Trophoblast cell (in vitro differentiated cells and primary cell): ENCODE measurements around the gene DLG2.

Experiments
- DNase-seq, 2 donors: peaks; one replicate each; pipeline ENCODE4 v3.0.0-alpha.2; 2016
- H2AFZ ChIP-seq: 2 replicates; pipeline ENCODE4 v1.6.1; 2013; ENCODE audit warnings: low read length, moderate library complexity, mild to moderate bottlenecking; ENCODE audit not compliant: insufficient read depth, poor library complexity
- H2AK5ac ChIP-seq: 2 replicates; pipeline ENCODE4 v1.6.1; 2013; ENCODE audit warnings: mild to moderate bottlenecking, low read length
- H2BK120ac ChIP-seq: 2 replicates; pipeline ENCODE4 v1.6.1; 2013; ENCODE audit warnings: low read length, mild to moderate bottlenecking, moderate library complexity; ENCODE audit not compliant: insufficient read depth, poor library complexity
- H2BK12ac ChIP-seq: 2 replicates; pipeline ENCODE4 v1.6.1; 2013; ENCODE audit warnings: mild to moderate bottlenecking, low read length, moderate library complexity
- H2BK5ac ChIP-seq: 2 replicates; pipeline ENCODE4 v1.6.1; 2013; ENCODE audit warnings: low read length, low read depth, moderate library complexity, mild to moderate bottlenecking; ENCODE audit not compliant: poor library complexity
- H3K14ac ChIP-seq: 2 replicates; pipeline ENCODE4 v1.6.1; 2013; ENCODE audit warnings: mild to moderate bottlenecking, low read length
- H3K18ac ChIP-seq: 2 replicates; pipeline ENCODE4 v1.6.1; 2013; ENCODE audit warnings: mild to moderate bottlenecking, low read length
- H3K23ac ChIP-seq: 2 replicates; pipeline ENCODE4 v1.6.1; 2013; ENCODE audit warnings: low read length
- H3K27ac ChIP-seq: 2 replicates; pipeline ENCODE4 v1.5.1; 2013; ENCODE audit warnings: low read depth, mild to moderate bottlenecking, inconsistent platforms, low read length, moderate library complexity
- H3K27me3 ChIP-seq: 2 replicates; pipeline ENCODE4 v1.6.1; 2013; ENCODE audit warnings: inconsistent platforms, mild to moderate bottlenecking, low read length, moderate library complexity; ENCODE audit not compliant: insufficient read depth
- H3K36me3 ChIP-seq, 2 experiments: 1 replicate in 1 of 2; 2 replicates in 1 of 2; pipeline ENCODE4 v1.6.1; 2013; ENCODE audit warnings: low read length in 2 of 2, mild to moderate bottlenecking in 2 of 2, moderate library complexity in 1 of 2; ENCODE audit not compliant: insufficient read depth in 2 of 2, control insufficient read depth in 1 of 2
- H3K4ac ChIP-seq: 2 replicates; pipeline ENCODE4 v1.6.1; 2013; ENCODE audit warnings: low read depth, mild to moderate bottlenecking, low read length, moderate library complexity
- H3K4me1 ChIP-seq, 2 experiments: 1 replicate in 1 of 2; 2 replicates in 1 of 2; pipeline ENCODE4 v1.6.1; 2013; ENCODE audit warnings: low read length in 2 of 2, mild to moderate bottlenecking in 2 of 2, moderate library complexity in 1 of 2; ENCODE audit not compliant: insufficient read depth in 2 of 2, control insufficient read depth in 1 of 2
- H3K4me2 ChIP-seq: 2 replicates; pipeline ENCODE4 v1.6.1; 2013; ENCODE audit warnings: inconsistent platforms, mild to moderate bottlenecking, low read length, moderate library complexity
- H3K4me3 ChIP-seq: 2 replicates; pipeline ENCODE4 v1.5.1; 2013; ENCODE audit warnings: mild to moderate bottlenecking, low read depth, low read length, inconsistent platforms
- H3K79me1 ChIP-seq: one replicate; pipeline ENCODE4 v1.6.1; 2013; ENCODE audit warnings: low read length
- H3K79me2 ChIP-seq: 2 replicates; pipeline ENCODE4 v1.6.1; 2013; ENCODE audit warnings: low read length, mild to moderate bottlenecking; ENCODE audit not compliant: control insufficient read depth, insufficient read depth, poor library complexity
- H3K9ac ChIP-seq: 2 replicates; pipeline ENCODE4 v1.6.1; 2013; ENCODE audit warnings: mild to moderate bottlenecking, low read length
- H3K9me3 ChIP-seq: 2 replicates; pipeline ENCODE4 v1.6.1; 2013; ENCODE audit warnings: low read depth, mild to moderate bottlenecking, control low read depth, inconsistent platforms, low read length; ENCODE audit not compliant: insufficient read depth
- H4K12ac ChIP-seq: 2 replicates; pipeline ENCODE4 v1.6.1; 2013; ENCODE audit warnings: low read depth, mild to moderate bottlenecking, low read length, moderate library complexity
- H4K8ac ChIP-seq: 2 replicates; pipeline ENCODE4 v1.6.1; 2013; ENCODE audit warnings: low read depth, mild to moderate bottlenecking, low read length, moderate library complexity
- H4K91ac ChIP-seq: one replicate; pipeline ENCODE4 v1.6.1; 2013; ENCODE audit warnings: low read depth, mild to moderate bottlenecking, low read length, moderate library complexity
- WGBS: extraction: QIAGEN DNeasy Blood & Tissue Kit; methylation state at CpG from one replicate; pipeline ENCODE4 v1.1.7; 2013; ENCODE audit warnings: missing lambda C conversion rate; ENCODE audit not compliant: insufficient read length, insufficient coverage; ENCODE audit errors: extremely low coverage; 5-methylcytosine and 5-hydroxymethylcytosine counted together

DLG2 gene

DNA sequence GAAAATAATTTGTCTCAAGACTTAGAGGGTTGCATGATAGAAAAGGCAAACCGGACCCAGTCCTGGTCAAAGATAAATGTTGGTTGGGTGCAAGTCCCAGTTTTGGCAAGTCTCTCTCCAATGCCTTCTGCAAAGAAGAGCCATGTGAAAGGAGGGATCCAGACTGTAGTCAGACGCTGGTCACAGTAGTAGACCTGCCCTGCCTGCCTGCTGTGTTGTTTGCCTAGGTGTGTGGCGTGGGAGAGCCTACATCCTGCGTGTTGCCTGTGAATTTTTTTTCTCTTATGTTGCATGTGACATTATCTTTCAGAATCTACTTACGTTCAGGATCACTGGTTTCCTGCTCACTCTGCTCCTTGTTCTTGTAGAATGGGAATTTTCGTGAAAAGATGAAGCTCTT, 2143.3 kb downstream of the DLG2 start:
- DNase-seq, result no peak
- Histone ChIP-seq H3K27ac (no peak overlapping the region), H3K4ac (no peak overlapping the region), H2BK120ac (no peak overlapping the region), H4K91ac (no peak overlapping the region), H3K9ac (no peak overlapping the region), H4K8ac (no peak overlapping the region), H4K12ac (no peak overlapping the region), H2AFZ (no peak overlapping the region), H3K79me1 (no peaks in the 10 kb centered on the region), H2AK5ac (no peak overlapping the region), H3K9me3 (no peaks in the 10 kb centered on the region), H3K23ac (no peak overlapping the region), H3K36me3 (no peaks in the 10 kb centered on the region), H3K79me2 (no peaks in the 10 kb centered on the region), H2BK5ac (no peak overlapping the region), H3K27me3 (no peaks in the 10 kb centered on the region), H3K14ac (no peak overlapping the region), H3K18ac (no peak overlapping the region), H3K4me2 (no peak overlapping the region), H3K4me3 (no peak overlapping the region), H2BK12ac (no peak overlapping the region), H3K4me1 (no peaks in the 10 kb centered on the region)
- no CpG with 5 or more reads among the region's 6 CpGs for WGBS

DNA sequence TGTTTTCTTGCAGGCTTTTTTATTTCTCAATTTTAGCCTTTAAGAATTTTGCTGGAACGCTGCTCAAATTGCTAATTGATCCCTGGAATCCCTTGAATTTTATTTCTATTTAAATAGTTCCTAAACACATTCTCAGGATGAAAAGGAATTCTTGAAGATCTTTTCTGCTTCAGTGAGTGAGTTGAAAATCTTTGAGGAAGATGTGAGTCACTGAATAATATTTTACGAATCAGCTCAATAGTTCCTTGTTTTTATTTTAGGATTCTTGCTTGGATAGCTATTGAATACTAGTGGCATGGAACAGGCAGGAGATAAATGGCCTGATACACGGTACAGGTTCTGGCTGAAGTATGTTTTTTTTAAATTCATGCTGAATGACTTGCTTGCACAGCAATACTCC, 2146.3 kb downstream of the DLG2 start:
- Histone ChIP-seq H3K4ac (no peak overlapping the region), H3K4me2 (no peak overlapping the region), H2AFZ (no peak overlapping the region), H3K18ac (no peak overlapping the region), H3K9me3 (no peaks in the 10 kb centered on the region), H4K8ac (no peak overlapping the region), H4K12ac (no peak overlapping the region), H3K79me1 (no peaks in the 10 kb centered on the region), H3K36me3 (no peaks in the 10 kb centered on the region), H3K23ac (no peak overlapping the region), H2BK120ac (no peak overlapping the region), H4K91ac (no peak overlapping the region), H2BK12ac (no peak overlapping the region), H3K27ac (no peak overlapping the region), H3K4me1 (no peaks in the 10 kb centered on the region), H2BK5ac (no peak overlapping the region), H3K9ac (no peak overlapping the region), H2AK5ac (no peak overlapping the region), H3K79me2 (no peaks in the 10 kb centered on the region), H3K14ac (no peak overlapping the region), H3K4me3 (no peak overlapping the region), H3K27me3 (no peaks in the 10 kb centered on the region)
- DNase-seq, result peak in 1 of 2 donors; percentile 9
- WGBS, result no CpG with 5 or more reads among the region's 3 CpGs

DNA sequence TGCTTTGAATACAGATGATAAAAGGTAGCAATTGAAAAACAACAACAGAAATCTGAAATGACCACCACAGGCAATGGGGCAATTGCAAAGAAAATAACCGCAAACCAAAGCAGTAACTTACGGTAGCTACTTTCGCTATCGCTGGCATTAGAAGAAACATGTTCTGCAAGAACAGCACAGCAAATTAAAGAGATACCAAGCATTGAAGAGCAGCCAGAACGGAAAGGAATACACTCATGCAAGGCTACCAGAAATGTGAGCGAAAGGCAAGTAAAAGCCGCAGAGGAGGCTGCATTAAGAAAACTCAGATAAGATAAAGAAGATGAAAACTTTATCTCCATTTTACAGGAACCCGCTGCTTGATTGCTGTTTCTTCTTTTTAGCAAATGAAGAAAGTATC, 2146.9 kb downstream of the DLG2 start:
- Histone ChIP-seq H4K91ac (no peak overlapping the region), H3K14ac (no peak overlapping the region), H3K79me1 (no peaks in the 10 kb centered on the region), H3K27ac (no peak overlapping the region), H2BK5ac (no peak overlapping the region), H3K4me1 (no peaks in the 10 kb centered on the region), H2BK120ac (no peak overlapping the region), H3K9me3 (no peaks in the 10 kb centered on the region), H3K4me3 (no peak overlapping the region), H2BK12ac (no peak overlapping the region), H3K18ac (no peak overlapping the region), H3K79me2 (no peaks in the 10 kb centered on the region), H2AFZ (no peak overlapping the region), H3K9ac (no peak overlapping the region), H3K23ac (no peak overlapping the region), H4K8ac (no peak overlapping the region), H4K12ac (no peak overlapping the region), H3K36me3 (no peaks in the 10 kb centered on the region), H3K4me2 (no peak overlapping the region), H3K4ac (no peak overlapping the region), H2AK5ac (no peak overlapping the region), H3K27me3 (no peaks in the 10 kb centered on the region)
- WGBS, result no CpG with 5 or more reads among the region's 8 CpGs
- peak in 1 of 2 donors; percentile 27 for DNase-seq

DNA sequence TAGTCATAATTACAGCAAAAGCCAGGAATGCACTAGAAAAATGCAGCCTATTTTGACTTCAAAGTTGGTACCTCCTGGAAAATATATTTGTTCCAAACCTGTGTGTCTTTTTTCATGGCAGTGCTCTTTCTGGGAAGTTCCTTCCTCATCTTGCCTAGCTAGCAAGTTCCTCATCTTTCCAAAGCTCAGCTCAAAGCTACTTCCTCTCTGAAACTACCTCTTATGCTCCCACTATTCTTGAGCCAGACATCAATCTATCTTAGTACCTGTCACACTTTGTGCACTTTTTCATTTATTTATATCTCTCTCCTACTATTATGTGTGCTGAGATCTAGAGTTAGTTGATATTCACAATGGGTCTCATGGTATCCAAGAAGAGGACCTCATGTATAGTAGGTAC, 2149.4 kb downstream of the DLG2 start:
- Histone ChIP-seq H3K79me2 (no peaks in the 10 kb centered on the region), H3K79me1 (no peaks in the 10 kb centered on the region), H3K18ac (no peak overlapping the region), H3K9me3 (no peaks in the 10 kb centered on the region), H3K4me1 (no peaks in the 10 kb centered on the region), H3K27ac (no peak overlapping the region), H2BK12ac (no peak overlapping the region), H3K4me3 (no peak overlapping the region), H3K4ac (no peak overlapping the region), H2AFZ (no peak overlapping the region), H2BK5ac (no peak overlapping the region), H3K9ac (no peak overlapping the region), H4K91ac (no peak overlapping the region), H3K36me3 (no peaks in the 10 kb centered on the region), H2BK120ac (no peak overlapping the region), H3K27me3 (no peaks in the 10 kb centered on the region), H3K4me2 (no peak overlapping the region), H3K14ac (no peak overlapping the region), H4K12ac (no peak overlapping the region), H3K23ac (no peak overlapping the region), H2AK5ac (no peak overlapping the region), H4K8ac (no peak overlapping the region)
- no peak for DNase-seq
